ENCODE results near the gene SUN3. TPM values are rescaled to one million over a fixed set of nuclear protein-coding genes. Genes with fewer than 3 reads are reported as not detected.

Gene SUN3
- total RNA-seq, 1 experiment from 2014 or later: not detected

DNA sequence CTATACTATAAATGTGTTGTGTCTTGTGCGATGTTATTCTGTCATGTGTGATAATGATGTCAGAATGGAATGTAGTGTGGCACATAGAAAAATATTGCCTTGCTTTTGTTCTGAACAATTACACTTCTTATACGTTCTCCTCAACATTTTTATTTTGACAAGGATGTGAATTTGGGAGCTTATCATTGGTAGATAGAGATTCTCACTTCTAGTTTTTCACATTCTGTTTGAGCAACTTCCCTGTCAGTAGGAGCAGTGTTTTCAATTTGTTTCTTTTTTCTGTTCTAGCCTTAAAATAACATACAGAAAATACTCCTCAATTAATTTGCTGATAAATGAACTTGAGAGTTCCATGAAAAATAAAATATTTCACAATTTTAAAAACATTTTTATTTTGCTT, 17.6 kb downstream of the SUN3 start:
- no peak overlapping the region for H4K91ac ChIP-seq (ENCODE audit: insufficient read length, low read depth, low read length)
- H2BK120ac ChIP-seq (ENCODE audit: low read depth, low read length, poor library complexity, severe bottlenecking): no peak overlapping the region
- H3K4me1 ChIP-seq (ENCODE audit: insufficient read depth, low read length): no peaks in the 10 kb centered on the region
- no peaks in the 10 kb centered on the region for H3K9me3 ChIP-seq (ENCODE audit: control insufficient read depth, low read depth, low read length)
- no peak overlapping the region for H3K56ac ChIP-seq (ENCODE audit: insufficient read length, low read depth, low read length)
- Mint-ChIP-seq H3K27ac (no peak overlapping the region), H3K4me3 (no peak overlapping the region), H3K36me3 (ENCODE audit: insufficient read depth in 1 of 3, low read depth in 3 of 3) (no peaks in the 10 kb centered on the region), H3K9me3 (0 out of 5 replicates have a peak, but pooled peaks cover 0 to 2% of the 10 kb centered on the region in 2 experiments), H3K27me3 (ENCODE audit: low read depth) (peaks cover 5% of the 10 kb centered on the region), H3K4me1 (peaks cover 0 to 4% of the 10 kb centered on the region in 2 experiments; a peak in 2 of 4 replicates)
- no peak overlapping the region for H2BK20ac ChIP-seq (ENCODE audit: low read depth, low read length, poor library complexity, severe bottlenecking)
- H3K18ac ChIP-seq (ENCODE audit: insufficient read length, low read depth, low read length): no peak overlapping the region
- no peak overlapping the region for H2AK5ac ChIP-seq (ENCODE audit: insufficient read length, low read length)
- no peak overlapping the region for H4K8ac ChIP-seq (replicated peaks; ENCODE audit: insufficient read length, low read depth, low read length)
- no peak overlapping the region for H3K27ac ChIP-seq (ENCODE audit: insufficient read length, low read depth, low read length)
- no peak overlapping the region for H2BK12ac ChIP-seq (ENCODE audit: insufficient read length, low read depth, low read length)
- H3K4ac ChIP-seq (ENCODE audit: low read depth, low read length): no peak overlapping the region
- no peak overlapping the region for H4K5ac ChIP-seq (ENCODE audit: insufficient read length, low read depth, low read length)
- H3K79me1 ChIP-seq (ENCODE audit: insufficient read depth, low read depth, low read length, poor library complexity, severe bottlenecking): no peaks in the 10 kb centered on the region
- TF ChIP-seq, protein P1, sequence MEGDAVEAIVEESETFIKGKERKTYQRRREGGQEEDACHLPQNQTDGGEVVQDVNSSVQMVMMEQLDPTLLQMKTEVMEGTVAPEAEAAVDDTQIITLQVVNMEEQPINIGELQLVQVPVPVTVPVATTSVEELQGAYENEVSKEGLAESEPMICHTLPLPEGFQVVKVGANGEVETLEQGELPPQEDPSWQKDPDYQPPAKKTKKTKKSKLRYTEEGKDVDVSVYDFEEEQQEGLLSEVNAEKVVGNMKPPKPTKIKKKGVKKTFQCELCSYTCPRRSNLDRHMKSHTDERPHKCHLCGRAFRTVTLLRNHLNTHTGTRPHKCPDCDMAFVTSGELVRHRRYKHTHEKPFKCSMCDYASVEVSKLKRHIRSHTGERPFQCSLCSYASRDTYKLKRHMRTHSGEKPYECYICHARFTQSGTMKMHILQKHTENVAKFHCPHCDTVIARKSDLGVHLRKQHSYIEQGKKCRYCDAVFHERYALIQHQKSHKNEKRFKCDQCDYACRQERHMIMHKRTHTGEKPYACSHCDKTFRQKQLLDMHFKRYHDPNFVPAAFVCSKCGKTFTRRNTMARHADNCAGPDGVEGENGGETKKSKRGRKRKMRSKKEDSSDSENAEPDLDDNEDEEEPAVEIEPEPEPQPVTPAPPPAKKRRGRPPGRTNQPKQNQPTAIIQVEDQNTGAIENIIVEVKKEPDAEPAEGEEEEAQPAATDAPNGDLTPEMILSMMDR (conservative IDR thresholded peaks at IDR 0.05): no peak
- H3K23ac ChIP-seq (ENCODE audit: insufficient read length, low read depth, low read length): no peak overlapping the region
- H2BK5ac ChIP-seq (ENCODE audit: insufficient read length, low read length): no peak overlapping the region
- no peak for DNase-seq
- no peaks in the 10 kb centered on the region for H3K27me3 ChIP-seq (ENCODE audit: insufficient read depth, low read length)
- H3K23me2 ChIP-seq (ENCODE audit: insufficient read length, low read depth, low read length, poor library complexity, severe bottlenecking): no peaks in the 10 kb centered on the region
- no peak overlapping the region for H3K9ac ChIP-seq (ENCODE audit: extremely low read depth, insufficient read length, low read length)
- H4K20me1 ChIP-seq (ENCODE audit: control insufficient read depth, insufficient read depth, insufficient read length): no peaks in the 10 kb centered on the region
- no peak overlapping the region for H2BK15ac ChIP-seq (ENCODE audit: low read depth, low read length)
- no peak overlapping the region for H3K4me2 ChIP-seq (ENCODE audit: insufficient read depth, insufficient read length, low read length)
- no peak overlapping the region for H3K14ac ChIP-seq (ENCODE audit: insufficient read depth, low read length)
- H3T11ph ChIP-seq (ENCODE audit: low read length): no peak overlapping the region
- H2AFZ ChIP-seq (ENCODE audit: low read length): no peak overlapping the region
- WGBS (ENCODE audit: extremely low coverage, insufficient read length, low lambda C conversion rate): no CpG with 5 or more reads among the region's 2 CpGs
- H3K79me2 ChIP-seq (ENCODE audit: insufficient read depth, low read length): no peaks in the 10 kb centered on the region
